CD4-positive, alpha-beta T cell (primary cell): ENCODE data around the gene RBM19. TPM values are rescaled to one million over a fixed set of nuclear protein-coding genes. Genes with fewer than 3 reads are reported as not detected.

Experiments used
- ATAC-seq: fragments of 200-7000 bp; cut with Tn5 transposase; one replicate; pipeline ENCODE4 v1.10.0; 2022; ENCODE audit warnings: mild to moderate bottlenecking; ENCODE audit not compliant: poor library complexity
- CTCF ChIA-PET: fragments of 350-600 bp; sonication (Branson Sonifier 250); formaldehyde crosslinking; loops from one replicate; lab custom pipeline; 2021; ENCODE audit warnings: antibody characterized with exemption, inconsistent platforms; lab: Charles Lee
- POLR2A ChIA-PET: fragments of 350-600 bp; sonication (Branson Sonifier 250); formaldehyde crosslinking; loops from one replicate; lab custom pipeline; 2021; ENCODE audit warnings: antibody characterized with exemption, inconsistent platforms; lab: Charles Lee
- DNase-seq, 14 experiments: peaks; one replicate each; pipeline ENCODE4 v3.0.0-alpha.2; 2013 to 2020; ENCODE audit warnings: mixed read lengths in 2 of 14
- H3K27ac ChIP-seq, 2 donors: one replicate each; pipeline versions ENCODE4 v1.5.1 to v1.7.0; 2013; ENCODE audit warnings: low read length in 2 of 2, low read depth in 1 of 2, mild to moderate bottlenecking in 1 of 2
- H3K27me3 ChIP-seq, 2 experiments: 1 replicate in 1 of 2; 2 replicates in 1 of 2; pipeline versions ENCODE4 v1.6.1 to v1.7.0; 2013; ENCODE audit warnings: low read length in 2 of 2, control low read depth in 1 of 2, mild to moderate bottlenecking in 1 of 2, moderate library complexity in 1 of 2; ENCODE audit not compliant: insufficient read depth in 2 of 2, control insufficient read depth in 1 of 2
- H3K36me3 ChIP-seq: one replicate; pipeline ENCODE4 v1.6.1; 2013; ENCODE audit warnings: low read length, control low read depth; ENCODE audit not compliant: insufficient read depth
- H3K4me1 ChIP-seq: one replicate; pipeline ENCODE4 v1.6.1; 2013; ENCODE audit warnings: low read length, control low read depth; ENCODE audit not compliant: insufficient read depth
- H3K4me3 ChIP-seq: one replicate; pipeline ENCODE4 v1.5.1; 2013; ENCODE audit warnings: mild to moderate bottlenecking, low read length, moderate library complexity
- H3K9me3 ChIP-seq, 2 experiments: 1 replicate in 1 of 2; 2 replicates in 1 of 2; pipeline versions ENCODE4 v1.6.1 to v1.7.0; 2013; ENCODE audit warnings: low read length in 2 of 2, mild to moderate bottlenecking in 2 of 2, control low read depth in 1 of 2, moderate library complexity in 1 of 2; ENCODE audit not compliant: control insufficient read depth in 1 of 2, insufficient read depth in 1 of 2
- H3K27ac Mint-ChIP-seq: one replicate; pipeline ENCODE4 v1.8.0; 2020; ENCODE audit warnings: mixed read lengths
- H3K27me3 Mint-ChIP-seq: one replicate; pipeline ENCODE4 v1.8.0; 2021; ENCODE audit warnings: mixed read lengths
- H3K36me3 Mint-ChIP-seq: one replicate; pipeline ENCODE4 v1.8.0; 2021; ENCODE audit warnings: low read depth, mixed read lengths
- H3K4me1 Mint-ChIP-seq: one replicate; pipeline ENCODE4 v1.8.0; 2021; ENCODE audit warnings: low read depth, mixed read lengths
- H3K4me3 Mint-ChIP-seq: one replicate; pipeline ENCODE4 v1.8.0; 2020; ENCODE audit warnings: mild to moderate bottlenecking, mixed read lengths
- H3K9me3 Mint-ChIP-seq: one replicate; pipeline ENCODE4 v1.8.0; 2020; ENCODE audit warnings: mixed read lengths
- CTCF ChIP-seq: fragments of 200-600 bp; IDR thresholded peaks from one replicate; pipeline ENCODE4 v1.8.0; 2022; ENCODE audit warnings: antibody characterized with exemption, mild to moderate bottlenecking
- intact Hi-C, 2 experiments: fragments of 100-400 bp; cut with DNase I in 1 of 2; cut with micrococcal nuclease in 1 of 2; formaldehyde crosslinking; loops; one replicate each; pipeline versions ENCODE4 v1.15.1 to v1.9.0; 2023 to 2025; cut with DNase I, micrococcal nuclease
- total RNA-seq, 174 experiments: library from RNA in 2 of 174; stranded (reverse) in 2 of 174; gene quantifications; one replicate each; pipeline ENCODE4 v1.2.3 and lab custom pipeline; 2021 to 2026

The RBM19 gene
- total RNA-seq, 2 experiments from 2014 or later, result 57.1 to 58.5 TPM

- H3K4me3 ChIP-seq, result no peak overlapping the region
- peaks cover 0 to 4% of the 10 kb centered on the region in 2 experiments for H3K9me3 ChIP-seq
- POLR2A ChIA-PET, result no interaction called here
- intact Hi-C loops, result no loop called here
- H3K27ac ChIP-seq, result no peak overlapping the region
- ATAC-seq (no peak), DNase-seq (no peak)
- H3K36me3 ChIP-seq, result peaks cover 88% of the 10 kb centered on the region
- TF ChIP-seq CTCF, result no peak
- Mint-ChIP-seq H3K4me3 (no peak overlapping the region), H3K9me3 (no peaks in the 10 kb centered on the region), H3K27ac (no peak overlapping the region), H3K27me3 (no peaks in the 10 kb centered on the region), H3K4me1 (no peaks in the 10 kb centered on the region), H3K36me3 (peaks cover 94% of the 10 kb centered on the region)
- H3K4me1 ChIP-seq, result no peaks in the 10 kb centered on the region
- CTCF ChIA-PET, result interaction anchor here (2.1 kb wide), 1 partner anchor 25 kb away, joined by 11 read pairs; the partner anchor contains the start of gene RBM19
- H3K27me3 ChIP-seq, result no peaks in the 10 kb centered on the region
These were observed 25.0 kb downstream of the RBM19 start for GRCh38 chr12:113941208-113941486.

- TF ChIP-seq CTCF, result no peak
- Histone ChIP-seq H3K27ac (no peak overlapping the region), H3K27me3 (no peaks in the 10 kb centered on the region), H3K4me1 (no peaks in the 10 kb centered on the region), H3K36me3 (peaks cover 86% of the 10 kb centered on the region), H3K4me3 (no peak overlapping the region), H3K9me3 (peaks cover 0 to 4% of the 10 kb centered on the region in 2 experiments)
- H3K4me3 Mint-ChIP-seq, result no peak overlapping the region
- H3K4me1 Mint-ChIP-seq, result no peaks in the 10 kb centered on the region
- H3K36me3 Mint-ChIP-seq, result peaks cover 93% of the 10 kb centered on the region
- intact Hi-C loops, result no loop called here
- no peak for ATAC-seq
- no peaks in the 10 kb centered on the region for H3K9me3 Mint-ChIP-seq
- no peak overlapping the region for H3K27ac Mint-ChIP-seq
- DNase-seq, result no peak
- ChIA-PET CTCF (interaction anchor here (2.1 kb wide), 1 partner anchor 26 kb away, joined by 11 read pairs; the partner anchor contains the start of gene RBM19), POLR2A (no interaction called here)
- H3K27me3 Mint-ChIP-seq, result no peaks in the 10 kb centered on the region
These were observed 25.5 kb downstream of the RBM19 start for GRCh38 chr12:113940357-113941207.

- peaks cover 0 to 4% of the 10 kb centered on the region in 2 experiments for H3K9me3 ChIP-seq
- H3K27ac ChIP-seq, result no peak overlapping the region
- ChIA-PET CTCF (interaction anchor here (2.1 kb wide), 1 partner anchor 27 kb away, joined by 11 read pairs; the partner anchor contains the start of gene RBM19), POLR2A (no interaction called here)
- H3K36me3 ChIP-seq, result peaks cover 84% of the 10 kb centered on the region
- no peaks in the 10 kb centered on the region for H3K4me1 Mint-ChIP-seq
- H3K4me1 ChIP-seq, result no peaks in the 10 kb centered on the region
- no peak for TF ChIP-seq CTCF
- ATAC-seq (no peak), DNase-seq (no peak)
- no peak overlapping the region for H3K27ac Mint-ChIP-seq
- peaks cover 93% of the 10 kb centered on the region for H3K36me3 Mint-ChIP-seq
- H3K9me3 Mint-ChIP-seq, result no peaks in the 10 kb centered on the region
- no peak overlapping the region for H3K4me3 ChIP-seq
- H3K27me3 ChIP-seq, result no peaks in the 10 kb centered on the region
- H3K4me3 Mint-ChIP-seq, result no peak overlapping the region
- H3K27me3 Mint-ChIP-seq, result no peaks in the 10 kb centered on the region
- intact Hi-C loops, result no loop called here
These were observed 26.3 kb downstream of the RBM19 start for GRCh38 chr12:113939867-113940266.
